Stimulated activated CD8-positive, alpha-beta memory T cell treated with anti-CD3 and anti-CD28 coated beads, Interleukin-15, amount 100 ng/mL, for 24 hours (primary cell): Measurements from ENCODE around the gene TRAFD1.
"Not testable (repeated sequence)": the region's sequence is repeated elsewhere in the genome, so short reads cannot be mapped to it uniquely, and the experiment has no call there.

Experiments
- DNase-seq: peaks from one replicate; pipeline ENCODE4 v3.0.0-alpha.2; 2020; ENCODE audit warnings: low read depth

The TRAFD1 gene

GRCh38 chr12:112125250-112125999 lies at the start of gene TRAFD1:
Gene TRAFD1 (plus strand): TSS chr12:112125560. CDS start chr12:112130523, 4,963 bp downstream.
- peak; percentile 92 for DNase-seq

- DNase-seq, result no peak
Observed at GRCh38 chr12:112087055-112087850, 38.1 kb upstream of the TRAFD1 start.

- DNase-seq, result no peak
Observed at GRCh38 chr12:112087851-112088250, 37.5 kb upstream of the TRAFD1 start.

GRCh38 chr12:112091563-112091962 lies 33.8 kb upstream of the TRAFD1 start:
- no peak for DNase-seq

- no peak for DNase-seq
Observed at GRCh38 chr12:112096070-112096469, 29.3 kb upstream of the TRAFD1 start.

- DNase-seq, result no peak
Observed at GRCh38 chr12:112096667-112097066, 28.7 kb upstream of the TRAFD1 start.

GRCh38 chr12:112097641-112098040 lies 27.7 kb upstream of the TRAFD1 start:
- no peak for DNase-seq

GRCh38 chr12:112100500-112100899 lies 24.9 kb upstream of the TRAFD1 start:
- DNase-seq, result not testable (repeated sequence)

GRCh38 chr12:112102127-112102526 lies 23.2 kb upstream of the TRAFD1 start:
- DNase-seq, result no peak

- DNase-seq, result not testable (repeated sequence)
Observed at GRCh38 chr12:112102746-112103145, 22.6 kb upstream of the TRAFD1 start.

- DNase-seq, result no peak
Observed at GRCh38 chr12:112103758-112104503, 21.4 kb upstream of the TRAFD1 start.

GRCh38 chr12:112105891-112106290 lies 19.5 kb upstream of the TRAFD1 start:
- no peak for DNase-seq

GRCh38 chr12:112107306-112108201 lies 17.8 kb upstream of the TRAFD1 start:
- no peak for DNase-seq

- DNase-seq, result peak; percentile 82
Observed at GRCh38 chr12:112108202-112109079, 16.9 kb upstream of the TRAFD1 start, which contains the start of gene NAA25. Gene NAA25 (minus strand): TSS chr12:112108783. CDS start chr12:112108773, 10 bp downstream.

GRCh38 chr12:112110787-112111662 lies 14.3 kb upstream of the TRAFD1 start:
- not testable (repeated sequence) for DNase-seq

GRCh38 chr12:112111931-112112330 lies 13.4 kb upstream of the TRAFD1 start:
- no peak for DNase-seq

- no peak for DNase-seq
Observed at GRCh38 chr12:112112409-112113133, 12.8 kb upstream of the TRAFD1 start.

- DNase-seq, result no peak
Observed at GRCh38 chr12:112115259-112116045, 9.9 kb upstream of the TRAFD1 start.
